ENCODE data around the gene PTPRM.

The PTPRM gene

GRCh38 chr18:7600528-7601245 is 33.6 kb downstream of the PTPRM start:
- no peak for DNase-seq

GRCh38 chr18:7601246-7601615 is 34.1 kb downstream of the PTPRM start:
- DNase-seq = no peak

GRCh38 chr18:7601936-7602335 is 34.8 kb downstream of the PTPRM start:
- no peak for DNase-seq

- DNase-seq = no peak
Measured at GRCh38 chr18:7603259-7604000, 36.3 kb downstream of the PTPRM start.

GRCh38 chr18:7604361-7604760 is 37.2 kb downstream of the PTPRM start:
- no peak for DNase-seq

GRCh38 chr18:7605705-7606104 is 38.6 kb downstream of the PTPRM start:
- DNase-seq = no peak

- DNase-seq = no peak
Measured at GRCh38 chr18:7607540-7608173, 40.5 kb downstream of the PTPRM start.

GRCh38 chr18:7608174-7608550 is 41.0 kb downstream of the PTPRM start:
- DNase-seq = no peak

- no peak for DNase-seq
Measured at GRCh38 chr18:7608781-7609201, 41.7 kb downstream of the PTPRM start.

- DNase-seq = peak; percentile 49
Measured at GRCh38 chr18:7609617-7610016, 42.5 kb downstream of the PTPRM start.

- DNase-seq = no peak
Measured at GRCh38 chr18:7614042-7614441, 46.9 kb downstream of the PTPRM start.

GRCh38 chr18:7615840-7616239 is 48.7 kb downstream of the PTPRM start:
- no peak for DNase-seq

GRCh38 chr18:7616661-7617060 is 49.5 kb downstream of the PTPRM start:
- DNase-seq = no peak

- no peak for DNase-seq
Measured at GRCh38 chr18:7617738-7618422, 50.8 kb downstream of the PTPRM start.

- no peak for DNase-seq
Measured at GRCh38 chr18:7618891-7619442, 51.9 kb downstream of the PTPRM start.

GRCh38 chr18:7619676-7620075 is 52.6 kb downstream of the PTPRM start:
- DNase-seq = no peak

- DNase-seq = no peak
Measured at GRCh38 chr18:7622721-7623120, 55.6 kb downstream of the PTPRM start.

GRCh38 chr18:7623681-7624080 is 56.6 kb downstream of the PTPRM start:
- no peak for DNase-seq

- no peak for DNase-seq
Measured at GRCh38 chr18:7624697-7625096, 57.6 kb downstream of the PTPRM start.

- no peak for DNase-seq
Measured at GRCh38 chr18:7626175-7626921, 59.2 kb downstream of the PTPRM start.

GRCh38 chr18:7626922-7627440 is 59.9 kb downstream of the PTPRM start:
- no peak for DNase-seq

GRCh38 chr18:7629416-7629815 is 62.3 kb downstream of the PTPRM start:
- DNase-seq = no peak
